ENCODE data around the gene NABP1.
"Not testable (repeated sequence)": the region's sequence is repeated elsewhere in the genome, so short reads cannot be mapped to it uniquely, and the experiment has no call there.

Gene NABP1

DNA sequence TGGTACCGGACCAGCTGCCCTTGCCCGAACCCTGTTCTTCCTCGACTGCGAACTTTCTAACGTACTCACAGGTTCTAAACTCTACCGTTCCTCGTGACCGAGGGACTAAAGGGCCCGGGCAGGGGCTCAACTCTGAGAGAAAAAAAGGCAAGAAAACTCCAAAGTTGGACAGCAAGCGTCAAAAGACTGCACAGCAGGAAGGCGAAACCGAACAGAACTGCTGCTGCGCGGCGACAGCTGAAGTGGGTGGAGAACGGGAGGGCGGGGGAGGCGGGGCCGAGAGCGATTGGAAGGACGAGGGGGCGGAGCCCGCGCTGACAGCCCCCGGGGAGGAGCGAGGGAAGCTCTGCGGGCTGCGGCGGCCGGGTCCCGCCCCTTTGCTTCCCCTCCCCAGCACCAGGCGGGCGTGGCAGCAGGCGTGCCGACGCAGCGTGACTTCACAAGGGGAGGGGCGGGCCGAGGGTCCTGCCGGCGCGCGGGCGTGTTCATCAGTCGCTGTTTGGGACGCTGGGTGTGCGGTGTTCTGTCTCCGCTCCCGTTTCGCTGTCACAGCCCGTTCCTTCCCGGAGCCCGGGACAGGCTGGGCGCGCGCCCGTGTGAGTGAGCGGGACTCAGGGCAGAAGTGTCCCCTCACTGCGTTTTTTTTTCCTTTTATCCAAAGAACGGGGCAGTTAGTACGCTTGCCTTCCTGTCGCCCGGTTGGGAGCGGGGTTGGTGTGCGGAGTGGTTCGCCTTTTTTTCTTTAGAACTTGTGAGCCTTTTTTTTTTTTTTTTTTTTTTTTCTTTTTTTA, at the start of gene NABP1:
Gene NABP1 (plus strand): TSS at position 491 of the 791 bp plus-strand sequence. CDS start 479 bp downstream, outside the sequence.
- DNase-seq, result peak; percentile 98

DNA sequence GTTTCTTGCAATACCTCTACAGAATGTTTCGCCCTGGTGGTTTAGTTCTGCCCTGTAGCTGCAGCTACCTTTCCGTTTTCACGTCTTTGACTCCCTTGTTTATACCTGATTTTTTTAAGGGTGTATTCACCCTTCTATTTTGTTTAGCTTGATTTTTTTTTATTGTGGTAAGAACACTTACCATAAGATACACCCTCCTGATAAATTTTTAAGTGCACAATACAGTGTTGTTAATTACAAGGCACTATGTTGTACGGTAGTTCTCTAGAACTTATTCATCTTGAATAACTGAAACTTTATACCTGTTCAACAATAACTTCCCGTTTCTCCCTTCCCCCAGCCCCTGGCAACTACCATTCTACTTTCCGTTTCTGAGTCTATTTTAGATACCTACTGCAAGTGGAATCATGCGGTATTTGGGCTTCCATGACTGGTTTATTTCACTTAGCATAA, 48.9 kb upstream of the NABP1 start:
- DNase-seq, result no peak

DNA sequence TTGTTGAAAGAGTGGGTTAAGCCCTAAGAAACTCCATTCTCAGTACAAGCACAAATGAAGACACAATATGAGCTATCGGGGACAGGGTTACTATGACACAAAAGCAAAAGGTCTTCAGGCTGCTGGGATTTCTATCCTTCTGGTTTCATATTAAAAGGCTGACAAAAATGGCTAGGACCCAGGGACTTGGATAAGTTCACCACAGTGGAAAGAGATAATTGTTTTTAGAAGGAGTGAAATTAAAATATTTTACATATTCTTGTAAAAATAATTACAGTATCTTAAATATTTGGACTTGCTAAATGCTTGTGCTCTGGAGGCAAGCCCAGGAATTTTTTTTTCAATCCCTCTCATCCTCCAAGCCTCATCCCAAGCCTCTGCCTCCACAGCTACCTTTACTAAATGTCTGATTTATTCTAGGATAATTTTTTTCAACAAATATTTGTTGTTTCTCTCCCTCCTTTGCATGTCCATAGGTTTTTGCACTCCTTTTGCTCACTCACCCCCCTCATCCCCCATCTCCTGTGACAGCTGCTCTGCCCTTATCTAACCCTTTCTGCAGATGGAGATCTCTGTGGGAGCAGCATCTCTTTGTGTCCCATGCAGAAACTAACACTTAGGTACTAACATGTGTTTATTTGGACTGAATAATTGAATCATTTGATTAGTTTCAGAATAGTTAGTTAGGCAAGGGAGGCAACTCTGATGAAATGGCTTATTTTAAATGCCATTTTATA, 47.8 kb upstream of the NABP1 start:
- DNase-seq, result no peak

- DNase-seq, result no peak
Measured at GRCh38 chr2:191631754-191632153, 46.2 kb upstream of the NABP1 start.

- no peak for DNase-seq
Measured at GRCh38 chr2:191632426-191632825, 45.5 kb upstream of the NABP1 start.

DNA sequence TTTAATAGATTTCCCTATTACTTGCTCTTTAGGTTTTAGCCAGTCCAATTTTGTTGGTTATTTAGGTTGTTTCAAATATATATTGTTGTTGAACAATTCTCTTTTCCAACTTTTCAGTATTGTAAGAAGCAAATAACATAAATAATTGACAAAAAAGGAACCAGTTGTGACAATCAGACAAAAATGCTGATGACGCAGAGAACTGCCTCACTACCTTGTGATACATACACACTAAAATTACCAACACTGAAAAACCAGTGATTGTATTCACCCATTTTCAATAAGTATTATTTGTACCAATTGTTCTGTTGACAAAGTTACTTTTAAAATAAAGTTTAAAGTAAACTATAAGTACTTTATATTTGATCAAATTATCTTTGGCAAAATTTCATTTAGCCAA, 43.1 kb upstream of the NABP1 start:
- no peak for DNase-seq

- DNase-seq, result no peak
Measured at GRCh38 chr2:191635333-191636234, 42.4 kb upstream of the NABP1 start.

GRCh38 chr2:191636235-191636543, 41.7 kb upstream of the NABP1 start:
- DNase-seq, result no peak

- DNase-seq, result no peak
Measured at GRCh38 chr2:191636586-191636985, 41.4 kb upstream of the NABP1 start.

DNA sequence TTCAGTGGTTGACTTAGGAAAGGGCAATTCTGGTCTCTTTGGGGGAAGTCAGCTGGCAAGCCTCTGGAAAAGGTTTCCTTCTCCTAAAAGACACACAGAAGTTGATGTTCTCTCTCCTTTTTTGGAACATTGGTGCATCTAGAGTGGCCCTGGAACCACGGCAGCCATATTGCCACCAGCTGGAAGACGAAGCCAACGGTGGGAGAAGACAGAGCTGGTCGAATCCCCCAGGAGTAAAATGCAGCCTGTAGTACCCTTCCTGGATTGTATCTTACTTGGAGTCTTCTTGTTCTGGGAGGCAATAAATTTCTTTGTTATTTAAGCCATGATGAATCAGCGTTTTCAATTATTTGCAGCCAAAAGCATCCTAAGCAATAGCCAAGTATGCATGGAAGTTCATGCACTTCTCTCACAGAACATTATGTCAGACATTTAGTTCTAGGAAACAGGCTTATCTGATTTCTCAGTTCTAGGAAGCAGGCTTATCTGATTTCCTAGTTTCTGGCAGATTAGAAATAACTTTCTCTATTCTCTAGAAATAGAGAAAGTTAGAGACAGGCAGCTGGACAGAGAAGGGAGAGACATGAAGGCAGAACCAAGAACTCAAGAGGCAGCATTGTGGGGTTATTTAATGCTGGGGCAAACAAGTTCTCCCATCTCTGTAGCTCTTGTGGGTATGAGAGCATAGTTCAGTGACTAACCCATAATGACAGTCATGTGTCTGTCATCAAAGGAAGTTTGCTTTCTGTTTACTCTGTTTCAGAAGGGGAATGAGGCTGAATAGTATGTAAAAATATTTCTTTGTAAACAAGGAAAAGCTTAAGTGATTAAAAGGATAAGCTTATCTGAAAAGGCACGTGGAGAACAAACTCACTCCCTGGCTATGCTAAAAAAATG, 40.5 kb upstream of the NABP1 start:
- DNase-seq, result peak; percentile 23

DNA sequence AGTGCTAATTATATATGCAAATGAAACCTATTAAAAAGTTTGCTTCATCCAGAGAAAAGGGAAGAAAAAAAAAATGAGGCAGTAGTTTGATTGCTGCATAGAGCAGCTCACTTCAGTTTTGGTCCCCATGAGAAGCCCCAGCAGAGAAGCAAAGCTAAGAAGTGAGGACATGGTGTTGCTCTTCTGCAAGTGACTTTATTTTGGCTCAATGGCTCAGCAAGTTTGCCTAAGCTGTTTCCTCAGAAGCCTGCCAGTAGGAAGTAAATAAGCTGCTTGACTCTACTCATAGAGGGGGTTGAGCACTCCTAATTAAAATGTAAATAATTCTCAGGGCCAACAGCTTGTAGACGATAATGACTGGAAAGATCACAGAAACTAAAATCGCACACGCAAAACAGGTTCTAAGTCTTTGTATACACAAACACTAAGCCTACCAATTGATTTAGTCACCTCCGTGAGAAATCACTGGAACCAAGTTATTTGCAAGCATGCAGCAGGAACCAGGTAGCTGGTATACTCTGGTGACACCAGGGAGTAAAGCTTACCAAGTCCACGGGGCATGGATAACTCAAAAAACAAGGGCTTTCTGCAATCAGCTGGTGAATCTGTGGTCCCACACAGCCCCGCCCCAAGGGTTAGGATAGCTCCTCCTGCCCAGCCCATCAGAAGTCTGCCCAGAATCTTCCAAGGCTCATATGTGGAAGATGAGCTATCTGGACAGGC, 39.7 kb upstream of the NABP1 start:
- no peak for DNase-seq

DNA sequence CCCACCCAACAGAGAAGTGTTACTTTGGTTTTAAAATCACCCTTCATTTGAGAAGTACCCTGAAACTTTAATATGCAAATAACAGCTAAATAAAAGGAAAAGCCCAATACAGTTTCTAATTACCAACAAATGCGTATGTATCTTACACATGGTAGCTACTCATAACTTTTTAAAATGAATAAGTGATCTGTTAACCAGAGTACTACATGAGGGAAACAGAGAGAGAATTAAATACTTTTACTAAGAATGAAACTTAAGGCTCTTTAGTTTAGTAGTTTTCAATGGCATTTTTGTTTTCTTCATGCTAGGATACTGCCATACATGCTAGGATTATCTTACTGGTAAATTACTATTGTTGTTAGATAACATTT, 39.1 kb upstream of the NABP1 start:
- no peak for DNase-seq

DNA sequence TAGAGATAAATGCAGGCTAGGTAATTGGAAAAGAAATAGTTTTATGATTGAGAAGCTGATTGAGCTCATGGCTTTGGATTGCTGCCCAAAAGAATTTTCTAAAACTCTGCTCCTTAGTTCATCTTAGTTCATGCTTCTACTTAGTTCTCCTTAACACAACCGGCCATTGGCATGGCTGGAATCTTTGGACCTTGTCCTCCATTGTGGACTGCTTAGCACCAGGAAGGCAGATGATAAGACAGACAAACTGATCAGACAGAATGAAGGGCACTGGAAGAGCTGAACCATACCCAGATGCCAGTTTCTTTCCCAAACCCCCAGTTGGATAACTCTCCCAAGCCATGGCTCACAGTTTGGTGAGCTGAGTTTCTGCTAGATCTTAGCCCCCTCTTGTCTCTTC, 36.3 kb upstream of the NABP1 start:
- DNase-seq, result no peak

- no peak for DNase-seq
Measured at GRCh38 chr2:191642541-191642940, 35.4 kb upstream of the NABP1 start.

DNA sequence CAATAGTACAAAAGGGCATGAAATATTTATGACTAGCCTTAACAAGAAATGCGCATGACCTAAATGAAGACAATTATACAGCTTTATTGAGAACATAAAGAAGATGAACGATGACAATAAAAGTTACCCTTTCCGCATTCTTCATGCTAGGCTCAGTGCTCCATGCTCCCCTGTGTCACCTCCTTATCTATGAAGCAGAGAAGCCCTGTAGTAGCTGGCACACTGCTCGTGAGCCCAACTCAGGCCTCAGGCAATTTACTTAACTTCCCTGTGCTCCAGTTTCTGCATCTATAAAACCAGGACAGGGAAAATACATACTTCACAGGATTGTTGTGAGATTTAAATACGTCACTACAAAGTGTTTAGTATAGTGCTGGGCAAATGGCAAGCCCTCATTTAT, 34.5 kb upstream of the NABP1 start:
- no peak for DNase-seq

DNA sequence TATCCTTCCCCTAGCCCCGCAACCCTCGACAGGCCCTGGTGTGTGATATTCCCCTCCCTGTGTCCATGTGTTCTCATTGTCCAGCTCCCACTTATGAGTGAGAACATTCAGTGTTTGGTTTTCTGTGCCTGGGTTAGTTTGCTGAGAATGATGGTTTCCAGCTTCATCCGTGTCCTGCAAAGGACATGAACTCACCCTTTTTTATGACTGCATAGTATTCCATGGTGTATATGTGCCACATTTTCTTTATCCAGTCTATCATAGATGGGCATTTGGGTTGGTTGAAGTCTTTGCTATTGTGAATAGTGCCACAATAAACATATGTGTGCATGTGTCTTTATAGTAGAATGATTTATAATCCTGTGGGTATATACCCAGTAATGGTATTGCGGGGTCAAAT, 33.3 kb upstream of the NABP1 start:
- not testable (repeated sequence) for DNase-seq

GRCh38 chr2:191645032-191645431, 32.9 kb upstream of the NABP1 start:
- no peak for DNase-seq

DNA sequence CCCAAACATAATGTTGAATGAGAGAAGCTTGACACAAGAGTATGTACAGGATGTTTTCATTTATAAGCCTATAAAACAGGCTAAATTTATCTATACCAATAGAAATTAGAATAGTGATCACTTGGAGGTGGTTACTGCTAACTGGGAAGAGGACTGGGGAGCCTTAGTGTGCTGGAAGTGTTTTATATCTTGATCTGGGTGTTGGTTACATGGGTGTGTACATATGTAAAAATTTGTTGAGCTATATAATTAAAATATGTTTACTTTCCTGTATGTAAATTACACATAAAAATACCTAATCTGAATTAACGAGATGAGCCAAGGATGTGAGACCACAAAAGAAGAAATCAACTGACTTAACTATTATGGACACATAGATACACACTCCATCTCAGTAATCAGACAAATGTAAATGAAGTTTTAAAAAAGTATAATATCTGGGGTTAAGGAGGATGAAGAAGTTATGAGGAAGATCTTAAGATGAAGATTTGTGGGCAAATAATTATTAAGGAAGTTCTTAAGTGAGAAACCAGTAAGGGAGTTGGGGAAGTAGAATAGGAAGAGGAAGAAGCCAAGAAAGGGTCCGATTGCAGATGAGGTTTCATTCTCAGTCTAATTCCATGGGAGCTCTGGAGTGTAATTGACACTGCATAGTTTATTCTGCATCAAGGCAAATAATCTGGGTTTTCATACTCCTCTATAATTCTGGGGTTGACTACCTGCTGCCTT, 32.3 kb upstream of the NABP1 start:
- no peak for DNase-seq

DNA sequence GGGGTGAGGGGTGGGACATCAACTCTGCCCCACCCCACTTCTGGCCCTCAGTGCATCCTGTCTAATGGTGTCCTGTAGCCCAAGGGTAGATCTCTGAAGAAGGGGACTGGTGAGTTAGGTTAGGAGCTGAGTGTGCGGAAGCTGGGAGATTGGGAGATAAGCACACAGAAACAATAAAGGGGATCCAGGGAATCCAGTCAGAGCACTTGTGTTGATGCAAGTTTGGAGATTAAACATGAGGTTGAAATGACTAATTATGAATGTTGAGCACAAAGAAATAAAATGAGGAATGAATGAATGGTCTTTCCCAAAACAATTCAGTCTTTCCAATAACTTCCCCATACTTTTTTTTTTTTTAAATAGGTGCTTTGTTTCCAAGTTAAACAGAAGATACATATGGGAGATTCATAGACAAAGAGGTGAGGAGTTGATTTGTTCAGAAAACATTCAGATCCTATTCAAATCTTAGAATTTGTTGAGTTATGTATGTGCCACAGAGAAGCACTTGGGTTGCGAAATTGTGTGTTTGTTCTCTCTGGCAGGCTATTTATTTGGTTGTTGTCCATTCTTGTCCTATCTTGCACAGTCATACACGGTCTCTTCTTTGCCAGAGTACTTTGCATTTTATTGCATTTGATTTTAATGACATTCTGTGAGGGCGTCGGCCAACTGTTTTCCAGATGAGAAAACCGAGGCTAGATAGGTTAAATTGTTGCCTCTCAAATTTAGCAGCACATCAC, 31.6 kb upstream of the NABP1 start:
- no peak for DNase-seq

DNA sequence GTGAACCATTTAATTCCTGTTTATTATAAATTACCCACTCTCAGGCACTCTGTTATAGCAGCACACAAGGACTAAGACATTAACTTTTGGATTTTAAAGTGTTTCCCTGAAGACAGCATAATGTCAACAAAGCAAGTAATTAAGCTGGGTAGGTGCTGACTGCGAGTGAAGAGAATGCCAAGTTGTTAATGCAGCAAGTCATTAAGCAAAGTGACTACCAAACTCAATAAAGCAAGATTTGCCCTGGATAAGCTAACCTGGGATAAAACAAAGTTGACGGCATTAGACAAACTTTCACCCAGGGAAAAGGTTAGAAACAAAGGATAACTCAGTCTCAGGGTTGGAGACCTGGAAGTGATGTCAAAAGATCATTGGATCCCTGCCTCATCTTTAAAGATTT, 28.4 kb upstream of the NABP1 start:
- DNase-seq, result no peak
